ENCODE results near the gene ZFAND4.
A peak's percentile ranks its signal among the peaks of the same experiment; 100 is the strongest.

- TF ChIP-seq POLR2A (IDR thresholded peaks at IDR 0.05; ENCODE audit: low read length): peak; percentile 33
- no peak for TF ChIP-seq GATA1 (IDR thresholded peaks at IDR 0.05; ENCODE audit: low read depth, low read length)
Observed at GRCh38 chr10:45580371-45581215, 92.0 kb downstream of the ZFAND4 start.

Data from erythroblast (primary cell).